Activated CD8-positive, alpha-beta T cell treated with anti-CD3 and anti-CD28 coated beads for 36 hours (primary cell): ENCODE data around the gene TMEM187. TPM values are rescaled to one million over a fixed set of nuclear protein-coding genes. Genes with fewer than 3 reads are reported as not detected.

Experiments
- ATAC-seq: fragments of 200-7000 bp; cut with Tn5 transposase; one replicate; pipeline ENCODE4 v1.10.0; 2021; ENCODE audit warnings: mild to moderate bottlenecking, moderate library complexity
- CTCF ChIA-PET: fragments of 350-600 bp; sonication (Branson Sonifier 250); formaldehyde crosslinking; loops from one replicate; lab custom pipeline; 2021; ENCODE audit warnings: antibody characterized with exemption; lab: Charles Lee
- POLR2A ChIA-PET: fragments of 350-600 bp; sonication (Branson Sonifier 250); formaldehyde crosslinking; loops from one replicate; lab custom pipeline; 2021; ENCODE audit warnings: antibody characterized with exemption; lab: Charles Lee
- DNase-seq: peaks from one replicate; pipeline ENCODE4 v3.0.0-alpha.2; 2020
- H3K27ac Mint-ChIP-seq: one replicate; pipeline ENCODE4 v1.8.0; 2021; ENCODE audit warnings: mild to moderate bottlenecking, mixed read lengths
- H3K27me3 Mint-ChIP-seq: one replicate; pipeline ENCODE4 v1.8.0; 2021; ENCODE audit warnings: mixed read lengths
- H3K36me3 Mint-ChIP-seq: one replicate; pipeline ENCODE4 v1.8.0; 2021; ENCODE audit warnings: low read depth, mixed read lengths
- H3K4me1 Mint-ChIP-seq: one replicate; pipeline ENCODE4 v1.8.0; 2021; ENCODE audit warnings: low read depth, mixed read lengths
- H3K4me3 Mint-ChIP-seq: one replicate; pipeline ENCODE4 v1.8.0; 2021; ENCODE audit warnings: mild to moderate bottlenecking, moderate library complexity, mixed read lengths
- H3K9me3 Mint-ChIP-seq: one replicate; pipeline ENCODE4 v1.8.0; 2021; ENCODE audit warnings: mixed read lengths
- CTCF ChIP-seq: fragments of 200-600 bp; IDR thresholded peaks from one replicate; pipeline ENCODE4 v1.8.0; 2022; ENCODE audit warnings: antibody characterized with exemption, mild to moderate bottlenecking
- intact Hi-C: fragments of 100-400 bp; cut with micrococcal nuclease; formaldehyde crosslinking; loops from one replicate; pipeline ENCODE4 v1.10.0; 2022
- total RNA-seq, 2 experiments: library from RNA; stranded (reverse); gene quantifications; one replicate each; pipeline ENCODE4 v1.2.3, GENCODE V29; 2021

The TMEM187 gene
- total RNA-seq, 2 experiments from 2014 or later: 4.4 to 4.5 TPM

GRCh38 chrX:153960077-153960476, 12.5 kb upstream of the TMEM187 start:
- ChIA-PET CTCF (interaction anchor here (1.3 kb wide), 1 partner anchor 13 kb away, joined by 3 read pairs; no protein-coding TSS in a partner anchor), POLR2A (interaction anchor here (3.1 kb wide), 1 partner anchor 10 kb away, joined by 14 read pairs; no protein-coding TSS in a partner anchor)
- no peak for TF ChIP-seq CTCF
- Mint-ChIP-seq H3K4me3 (no peak overlapping the region), H3K9me3 (no peaks in the 10 kb centered on the region), H3K27me3 (no peaks in the 10 kb centered on the region), H3K36me3 (peaks cover 25% of the 10 kb centered on the region), H3K27ac (no peak overlapping the region), H3K4me1 (no peaks in the 10 kb centered on the region)
- DNase-seq (no peak), ATAC-seq (no peak)
- intact Hi-C loops: no loop called here

- H3K36me3 Mint-ChIP-seq: peaks cover 22% of the 10 kb centered on the region
- POLR2A ChIA-PET: interaction anchor here (0.9 to 3.1 kb wide), 3 partner anchors 10 to 40 kb away, joined by 3 to 14 read pairs (median 8); partner anchors contain the start of gene HCFC1
- peaks cover 5% of the 10 kb centered on the region for H3K4me1 Mint-ChIP-seq
Observed at GRCh38 chrX:153960786-153961185, 11.8 kb upstream of the TMEM187 start.

GRCh38 chrX:153961292-153961691, 11.3 kb upstream of the TMEM187 start:
- no peak for ATAC-seq
- Mint-ChIP-seq H3K27ac (no peak overlapping the region), H3K4me1 (peaks cover 9% of the 10 kb centered on the region), H3K4me3 (no peak overlapping the region), H3K36me3 (peaks cover 25% of the 10 kb centered on the region), H3K27me3 (no peaks in the 10 kb centered on the region), H3K9me3 (no peaks in the 10 kb centered on the region)
- no peak for TF ChIP-seq CTCF
- POLR2A ChIA-PET: interaction anchor here (0.9 to 1.6 kb wide), 2 partner anchors 10 to 40 kb away, joined by 3 to 8 read pairs; partner anchors contain the start of gene HCFC1
- CTCF ChIA-PET: interaction anchor here (1.1 kb wide), 1 partner anchor 37 kb away, joined by 3 read pairs; no protein-coding TSS in a partner anchor
- no peak for DNase-seq
- intact Hi-C loops: no loop called here

More at GRCh38 chrX:153960786-153961185, 11.8 kb upstream of the TMEM187 start:
- H3K27ac Mint-ChIP-seq: no peak overlapping the region
- no peaks in the 10 kb centered on the region for H3K27me3 Mint-ChIP-seq
- no peak for TF ChIP-seq CTCF
- CTCF ChIA-PET: no interaction called here
- ATAC-seq (no peak), DNase-seq (no peak)
- no peaks in the 10 kb centered on the region for H3K9me3 Mint-ChIP-seq
- no peak overlapping the region for H3K4me3 Mint-ChIP-seq
- intact Hi-C loops: no loop called here

GRCh38 chrX:153963546-153963945, 9.0 kb upstream of the TMEM187 start:
- Mint-ChIP-seq H3K27ac (no peak overlapping the region), H3K4me3 (no peak overlapping the region)
- ATAC-seq: no peak

More at GRCh38 chrX:153963546-153963945, 9.0 kb upstream of the TMEM187 start:
- H3K4me1 Mint-ChIP-seq: peaks cover 21% of the 10 kb centered on the region
- no peak for DNase-seq
- no peak for TF ChIP-seq CTCF
- H3K27me3 Mint-ChIP-seq: no peaks in the 10 kb centered on the region
- peaks cover 40% of the 10 kb centered on the region for H3K36me3 Mint-ChIP-seq
- intact Hi-C loops: no loop called here
- CTCF ChIA-PET: interaction anchor here (1.2 kb wide), 1 partner anchor 11 kb away, joined by 3 read pairs; no protein-coding TSS in a partner anchor
- no peaks in the 10 kb centered on the region for H3K9me3 Mint-ChIP-seq
- POLR2A ChIA-PET: interaction anchor here (0.7 to 12.0 kb wide), 4 partner anchors 11 to 36 kb away, joined by 3 to 105 read pairs (median 6); partner anchors contain the start of gene ARHGAP4
